ENCODE measurements around the gene F11R.
"Not testable (repeated sequence)": the region's sequence is repeated elsewhere in the genome, so short reads cannot be mapped to it uniquely, and the experiment has no call there.

F11R gene

GRCh38 chr1:161039546-161039945, 18.6 kb upstream of the F11R start:
- DNase-seq, result no peak

- DNase-seq, result no peak
Observed at GRCh38 chr1:161039154-161039545, 18.2 kb upstream of the F11R start.

GRCh38 chr1:161038523-161039153, 17.7 kb upstream of the F11R start, which contains the start of gene TSTD1:
Gene TSTD1, minus strand, starts transcription at chr1:161038964. Its CDS starts 75 bp downstream, at chr1:161038889.
- peak; percentile 89 for DNase-seq

GRCh38 chr1:161037661-161038522, 16.9 kb upstream of the F11R start:
- DNase-seq, result no peak

- no peak for DNase-seq
Observed at GRCh38 chr1:161033751-161034150, 12.8 kb upstream of the F11R start.

GRCh38 chr1:161032409-161032808, 11.5 kb upstream of the F11R start:
- DNase-seq, result no peak

GRCh38 chr1:161031874-161032273, 10.9 kb upstream of the F11R start:
- DNase-seq, result no peak

GRCh38 chr1:161029466-161029865, 8.5 kb upstream of the F11R start:
- not testable (repeated sequence) for DNase-seq

GRCh38 chr1:161026954-161027353, 6.0 kb upstream of the F11R start:
- DNase-seq, result not testable (repeated sequence)

GRCh38 chr1:161022432-161022831, 1.5 kb upstream of the F11R start:
- DNase-seq, result not testable (repeated sequence)

GRCh38 chr1:161021970-161022353, 1.0 kb upstream of the F11R start:
- no peak for DNase-seq

- DNase-seq, result peak; percentile 86
Observed at GRCh38 chr1:161021165-161021969, 415 bp upstream of the F11R start.

- no peak for DNase-seq
Observed at GRCh38 chr1:161019751-161020495, 1.0 kb downstream of the F11R start.

GRCh38 chr1:161019111-161019660, 1.8 kb downstream of the F11R start:
- not testable (repeated sequence) for DNase-seq

- DNase-seq, result no peak
Observed at GRCh38 chr1:161018631-161018930, 2.4 kb downstream of the F11R start.

- no peak for DNase-seq
Observed at GRCh38 chr1:161017756-161018630, 3.0 kb downstream of the F11R start.

- DNase-seq, result not testable (repeated sequence)
Observed at GRCh38 chr1:161017181-161017580, 3.8 kb downstream of the F11R start.

GRCh38 chr1:161016683-161017082, 4.3 kb downstream of the F11R start:
- not testable (repeated sequence) for DNase-seq

- DNase-seq, result peak; percentile 37
Observed at GRCh38 chr1:161013488-161014230, 7.3 kb downstream of the F11R start.

- no peak for DNase-seq
Observed at GRCh38 chr1:161013131-161013487, 7.8 kb downstream of the F11R start.

GRCh38 chr1:161012420-161012819, 8.5 kb downstream of the F11R start:
- DNase-seq, result no peak
